ENCODE results near the gene DNAH10. TPM values are rescaled to one million over a fixed set of nuclear protein-coding genes. Genes with fewer than 3 reads are reported as not detected.

DNAH10 gene
- total RNA-seq, 1 experiment from 2014 or later = 0.14 TPM

- BruUV-seq (replicated peaks) = no TSS peak
- Mint-ChIP-seq H3K36me3 (ENCODE audit: insufficient read depth, unreplicated experiment) (peaks cover 10% of the 10 kb centered on the region), H3K27me3 (ENCODE audit: unreplicated experiment) (peaks cover 15% of the 10 kb centered on the region), H3K27ac (ENCODE audit: unreplicated experiment) (no peak overlapping the region), H3K4me1 (ENCODE audit: low read depth, unreplicated experiment) (no peaks in the 10 kb centered on the region), H3K4me3 (ENCODE audit: low read depth, unreplicated experiment) (no peak overlapping the region), H3K9me3 (ENCODE audit: low read depth, unreplicated experiment) (no peaks in the 10 kb centered on the region)
- intact Hi-C loops (cut with micrococcal nuclease; ENCODE audit: unreplicated experiment) = no loop called here
- CTCF ChIA-PET = interaction anchor here (0.8 kb wide), 1 partner anchor 9 kb away, joined by 4 read pairs; no protein-coding TSS in a partner anchor
- no peak for DNase-seq
- no peak for TF ChIP-seq CTCF (IDR thresholded peaks at IDR 0.05; ENCODE audit: unreplicated experiment)
Measured at GRCh38 chr12:123929946-123930583, 168.0 kb downstream of the DNAH10 start.

GRCh38 chr12:123931686-123932321 lies 169.7 kb downstream of the DNAH10 start:
- intact Hi-C loops (cut with micrococcal nuclease; ENCODE audit: unreplicated experiment) = no loop called here
- DNase-seq = no peak
- no peak overlapping the region for H3K27ac Mint-ChIP-seq (ENCODE audit: unreplicated experiment)
- H3K9me3 Mint-ChIP-seq (ENCODE audit: low read depth, unreplicated experiment) = no peaks in the 10 kb centered on the region
- H3K36me3 Mint-ChIP-seq (ENCODE audit: insufficient read depth, unreplicated experiment) = peaks cover 10% of the 10 kb centered on the region
- H3K27me3 Mint-ChIP-seq (ENCODE audit: unreplicated experiment) = peaks cover 14% of the 10 kb centered on the region
- TF ChIP-seq CTCF (IDR thresholded peaks at IDR 0.05; ENCODE audit: unreplicated experiment) = no peak
- H3K4me1 Mint-ChIP-seq (ENCODE audit: low read depth, unreplicated experiment) = no peaks in the 10 kb centered on the region
- CTCF ChIA-PET = no interaction called here
- no peak overlapping the region for H3K4me3 Mint-ChIP-seq (ENCODE audit: low read depth, unreplicated experiment)
- BruUV-seq (replicated peaks) = no TSS peak

DNA sequence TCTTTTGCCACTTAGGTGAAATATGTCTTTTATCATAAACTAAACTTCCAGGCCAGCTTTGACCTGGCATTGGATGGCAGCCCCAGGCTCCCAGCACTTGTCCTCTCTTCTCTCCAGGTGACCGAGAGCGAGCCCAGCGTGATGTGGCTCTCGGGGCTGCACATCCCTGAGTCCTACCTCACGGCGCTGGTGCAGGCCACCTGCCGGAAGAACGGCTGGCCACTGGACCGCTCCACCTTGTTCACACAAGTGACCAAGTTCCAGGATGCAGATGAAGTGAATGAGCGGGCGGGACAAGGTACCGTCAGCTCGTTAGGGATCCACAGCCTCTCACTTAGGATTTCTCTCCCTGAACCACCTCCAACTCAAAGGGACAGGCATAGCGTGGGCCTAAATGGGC lies 171.1 kb downstream of the DNAH10 start:
- Mint-ChIP-seq H3K36me3 (ENCODE audit: insufficient read depth, unreplicated experiment) (peaks cover 10% of the 10 kb centered on the region), H3K4me1 (ENCODE audit: low read depth, unreplicated experiment) (no peaks in the 10 kb centered on the region), H3K27me3 (ENCODE audit: unreplicated experiment) (peaks cover 14% of the 10 kb centered on the region), H3K27ac (ENCODE audit: unreplicated experiment) (no peak overlapping the region), H3K9me3 (ENCODE audit: low read depth, unreplicated experiment) (no peaks in the 10 kb centered on the region), H3K4me3 (ENCODE audit: low read depth, unreplicated experiment) (no peak overlapping the region)
- intact Hi-C loops (cut with micrococcal nuclease; ENCODE audit: unreplicated experiment) = no loop called here
- BruUV-seq (replicated peaks) = no TSS peak
- CTCF ChIA-PET = no interaction called here
- no peak for TF ChIP-seq CTCF (IDR thresholded peaks at IDR 0.05; ENCODE audit: unreplicated experiment)
- DNase-seq = no peak

GRCh38 chr12:123934016-123934620 lies 172.0 kb downstream of the DNAH10 start:
- Mint-ChIP-seq H3K4me3 (ENCODE audit: low read depth, unreplicated experiment) (no peak overlapping the region), H3K27ac (ENCODE audit: unreplicated experiment) (no peak overlapping the region), H3K9me3 (ENCODE audit: low read depth, unreplicated experiment) (no peaks in the 10 kb centered on the region), H3K27me3 (ENCODE audit: unreplicated experiment) (peaks cover 14% of the 10 kb centered on the region), H3K36me3 (ENCODE audit: insufficient read depth, unreplicated experiment) (peaks cover 10% of the 10 kb centered on the region), H3K4me1 (ENCODE audit: low read depth, unreplicated experiment) (no peaks in the 10 kb centered on the region)
- TF ChIP-seq CTCF (IDR thresholded peaks at IDR 0.05; ENCODE audit: unreplicated experiment) = no peak
- intact Hi-C loops (cut with micrococcal nuclease; ENCODE audit: unreplicated experiment) = no loop called here
- DNase-seq = no peak
- no TSS peak for BruUV-seq (replicated peaks)
- CTCF ChIA-PET = no interaction called here

Data from Calu3 (cell line).